HCT116 (cell line): Measurements from ENCODE around the gene LMBRD1. TPM values are rescaled to one million over a fixed set of nuclear protein-coding genes. Genes with fewer than 3 reads are reported as not detected.

Experiments used
- ATAC-seq: fragments of 200-7000 bp; cut with Tn5 transposase; 2 replicates; pipeline ENCODE4 v1.9.1; 2020; ENCODE audit warnings: mild to moderate bottlenecking, moderate library complexity
- BruUV-seq: library from RNA; stranded (reverse); fragments of 400-500 nt; replicated peaks from 2 replicates; lab custom pipeline; 2021; lab: Mats Ljungman, UMichigan
- CTCF ChIA-PET: fragments of 300-600 bp; sonication (Branson Sonifier 250); formaldehyde crosslinking; loops from one replicate; lab custom pipeline; 2021; ENCODE audit warnings: antibody characterized with exemption; lab: Charles Lee
- POLR2A ChIA-PET: fragments of 300-600, 350-600 bp; sonication (Branson Sonifier 250); formaldehyde crosslinking; loops from one replicate; lab custom pipeline; 2021; ENCODE audit warnings: antibody characterized with exemption; lab: Charles Lee
- RAD21 ChIA-PET, 2 experiments: fragments of 300-600 bp; sonication (Branson Sonifier 250); formaldehyde crosslinking; loops; one replicate each; lab custom pipeline; 2023; ENCODE audit warnings: low total read pairs in 2 of 2; ENCODE audit not compliant: uncharacterized antibody in 2 of 2, unreplicated experiment in 2 of 2, low non-redundant PET in 1 of 2; lab: Charles Lee
- DNase-seq: peaks from one replicate; pipeline ENCODE4 v3.0.0-alpha.2; 2010; ENCODE audit warnings: low read depth, low spot score
- H2AFZ ChIP-seq: fragments of 200-600 bp; shearing (Covaris generic), sonication (generic); 2 replicates; pipeline ENCODE4 v1.6.1; 2017; ENCODE audit warnings: low read depth, mixed run types, mixed read lengths, antibody characterized with exemption, low read length; ENCODE audit not compliant: poor library complexity, severe bottlenecking
- H3K27ac ChIP-seq: 2 replicates; pipeline ENCODE4 v1.5.1; 2012; ENCODE audit warnings: low read depth, low read length
- H3K27me3 ChIP-seq: fragments of 200-600 bp; sonication (generic); 2 replicates; pipeline ENCODE4 v1.6.1; 2016; ENCODE audit warnings: mixed run types, low read length, mixed read lengths; ENCODE audit not compliant: insufficient read depth
- H3K36me3 ChIP-seq, 2 experiments: fragments of 200-500 bp in 1 of 2; fragments of 200-600 bp in 1 of 2; sonication (Bioruptor generic) in 1 of 2; sonication (generic) in 1 of 2; 2 replicates each; pipeline versions ENCODE4 v1.5.1 to v1.6.1; 2014 to 2016; ENCODE audit warnings: low read length in 2 of 2, inconsistent platforms in 1 of 2, mixed read lengths in 1 of 2, mixed run types in 1 of 2; ENCODE audit not compliant: insufficient read depth in 2 of 2, control insufficient read depth in 1 of 2
- H3K4me1 ChIP-seq, 2 experiments: fragments of 200-600 bp in 1 of 2; sonication (generic) in 1 of 2; 2 replicates each; pipeline versions ENCODE4 v1.5.1 to v1.6.1; 2012 to 2017; ENCODE audit warnings: low read length in 2 of 2, inconsistent platforms in 1 of 2, mild to moderate bottlenecking in 1 of 2, mixed read lengths in 1 of 2, mixed run types in 1 of 2, moderate library complexity in 1 of 2; ENCODE audit not compliant: insufficient read depth in 2 of 2, control insufficient read depth in 1 of 2
- H3K4me2 ChIP-seq: fragments of 200-600 bp; sonication (generic); 2 replicates; pipeline ENCODE4 v1.6.1; 2017; ENCODE audit warnings: mixed run types, low read length, mixed read lengths
- H3K4me3 ChIP-seq, 2 experiments: fragments of 200-600 bp in 1 of 2; sonication (generic) in 1 of 2; replicated peaks in 1 of 2; 2 replicates each; pipeline ENCODE4 v1.5.1; 2011 to 2016; ENCODE audit warnings: low read length in 2 of 2, control low read depth in 1 of 2, low read depth in 1 of 2, mild to moderate bottlenecking in 1 of 2, mixed read lengths in 1 of 2, mixed run types in 1 of 2
- H3K79me2 ChIP-seq: fragments of 200-600 bp; sonication (generic); 2 replicates; pipeline ENCODE4 v1.6.1; 2017; ENCODE audit warnings: mild to moderate bottlenecking, mixed run types, low read length, moderate library complexity, mixed read lengths; ENCODE audit not compliant: insufficient read depth
- H3K9ac ChIP-seq: fragments of 200-600 bp; sonication (generic); 2 replicates; pipeline ENCODE4 v1.6.1; 2016; ENCODE audit warnings: low read length, mixed read lengths
- H3K9me2 ChIP-seq: fragments of 200-600 bp; sonication (generic), shearing (Covaris generic); 2 replicates; pipeline ENCODE4 v1.6.1; 2017; ENCODE audit warnings: mixed run types, mild to moderate bottlenecking, moderate library complexity; ENCODE audit not compliant: insufficient read depth
- H3K9me3 ChIP-seq, 2 experiments: fragments of 200-500 bp in 1 of 2; fragments of 200-600 bp in 1 of 2; sonication (Bioruptor generic) in 1 of 2; sonication (generic) in 1 of 2; 2 replicates each; pipeline ENCODE4 v1.6.1; 2014 to 2017; ENCODE audit warnings: low read length in 2 of 2, mixed read lengths in 2 of 2, inconsistent platforms in 1 of 2, low read depth in 1 of 2, mild to moderate bottlenecking in 1 of 2, mixed run types in 1 of 2, moderate library complexity in 1 of 2; ENCODE audit not compliant: control insufficient read depth in 1 of 2, insufficient read depth in 1 of 2
- H4K20me1 ChIP-seq: fragments of 200-600 bp; sonication (generic), shearing (Covaris generic); 2 replicates; pipeline ENCODE4 v1.6.1; 2017; ENCODE audit warnings: mixed run types, mild to moderate bottlenecking, moderate library complexity; ENCODE audit not compliant: insufficient read depth
- EGR1 ChIP-seq: IDR thresholded peaks from 2 replicates; pipeline ENCODE4 v1.6.1; 2012; ENCODE audit warnings: low read depth
- ELF1 ChIP-seq: IDR thresholded peaks from 2 replicates; pipeline ENCODE4 v1.6.1; 2012; ENCODE audit warnings: low read depth, borderline replicate concordance
- FOSL1 ChIP-seq: IDR thresholded peaks from 2 replicates; pipeline ENCODE4 v1.6.1; 2012; ENCODE audit warnings: low read depth
- SP1 ChIP-seq: IDR thresholded peaks from 2 replicates; pipeline ENCODE4 v1.6.1; 2012; ENCODE audit warnings: low read depth
- YY1 ChIP-seq: IDR thresholded peaks from 2 replicates; pipeline ENCODE4 v1.6.1; 2011; ENCODE audit warnings: low read length, low read depth, moderate library complexity, mild to moderate bottlenecking; ENCODE audit not compliant: insufficient replicate concordance; ENCODE audit errors: extremely low read depth
- intact Hi-C: fragments of 100-400 bp; cut with micrococcal nuclease; formaldehyde crosslinking; loops from 2 replicates; pipeline ENCODE4 v1.10.0; 2022
- total RNA-seq: library from RNA; stranded (reverse); gene quantifications from one replicate; pipeline ENCODE4 v1.2.1, GENCODE V29; 2021; ENCODE audit not compliant: unreplicated experiment
- TF ChIP-seq, protein P1 (sequence below): IDR thresholded peaks from 2 replicates; pipeline ENCODE4 v1.6.1; 2012; ENCODE audit warnings: low read depth

Gene LMBRD1
- total RNA-seq, 1 experiment from 2014 or later, result 11.9 TPM

GRCh38 chr6:69827276-69827893 lies 30.6 kb upstream of the LMBRD1 start:
- Histone ChIP-seq H3K4me3 (no peak overlapping the region), H4K20me1 (no peaks in the 10 kb centered on the region; the same call in 1 of the 2 replicates), H3K27me3 (0 out of 2 replicates have a peak, but pooled peaks cover 3% of the 10 kb centered on the region), H3K9ac (no peak overlapping the region), H3K4me2 (no peak overlapping the region), H3K9me3 (no peaks in the 10 kb centered on the region), H3K36me3 (no peaks in the 10 kb centered on the region), H3K9me2 (no peaks in the 10 kb centered on the region), H3K4me1 (no peaks in the 10 kb centered on the region), H3K79me2 (no peaks in the 10 kb centered on the region), H2AFZ (no peak overlapping the region), H3K27ac (no peak overlapping the region)
- ChIA-PET POLR2A (no interaction called here), RAD21 (no interaction called here), CTCF (no interaction called here)
- intact Hi-C loops, result no loop called here
- no peak for DNase-seq
- no peak for ATAC-seq
- no peak for TF ChIP-seq FOSL1
- no peak for TF ChIP-seq EGR1
- TF ChIP-seq, protein P1, sequence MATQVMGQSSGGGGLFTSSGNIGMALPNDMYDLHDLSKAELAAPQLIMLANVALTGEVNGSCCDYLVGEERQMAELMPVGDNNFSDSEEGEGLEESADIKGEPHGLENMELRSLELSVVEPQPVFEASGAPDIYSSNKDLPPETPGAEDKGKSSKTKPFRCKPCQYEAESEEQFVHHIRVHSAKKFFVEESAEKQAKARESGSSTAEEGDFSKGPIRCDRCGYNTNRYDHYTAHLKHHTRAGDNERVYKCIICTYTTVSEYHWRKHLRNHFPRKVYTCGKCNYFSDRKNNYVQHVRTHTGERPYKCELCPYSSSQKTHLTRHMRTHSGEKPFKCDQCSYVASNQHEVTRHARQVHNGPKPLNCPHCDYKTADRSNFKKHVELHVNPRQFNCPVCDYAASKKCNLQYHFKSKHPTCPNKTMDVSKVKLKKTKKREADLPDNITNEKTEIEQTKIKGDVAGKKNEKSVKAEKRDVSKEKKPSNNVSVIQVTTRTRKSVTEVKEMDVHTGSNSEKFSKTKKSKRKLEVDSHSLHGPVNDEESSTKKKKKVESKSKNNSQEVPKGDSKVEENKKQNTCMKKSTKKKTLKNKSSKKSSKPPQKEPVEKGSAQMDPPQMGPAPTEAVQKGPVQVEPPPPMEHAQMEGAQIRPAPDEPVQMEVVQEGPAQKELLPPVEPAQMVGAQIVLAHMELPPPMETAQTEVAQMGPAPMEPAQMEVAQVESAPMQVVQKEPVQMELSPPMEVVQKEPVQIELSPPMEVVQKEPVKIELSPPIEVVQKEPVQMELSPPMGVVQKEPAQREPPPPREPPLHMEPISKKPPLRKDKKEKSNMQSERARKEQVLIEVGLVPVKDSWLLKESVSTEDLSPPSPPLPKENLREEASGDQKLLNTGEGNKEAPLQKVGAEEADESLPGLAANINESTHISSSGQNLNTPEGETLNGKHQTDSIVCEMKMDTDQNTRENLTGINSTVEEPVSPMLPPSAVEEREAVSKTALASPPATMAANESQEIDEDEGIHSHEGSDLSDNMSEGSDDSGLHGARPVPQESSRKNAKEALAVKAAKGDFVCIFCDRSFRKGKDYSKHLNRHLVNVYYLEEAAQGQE, result no peak
- no peak for TF ChIP-seq ELF1
- TF ChIP-seq SP1, result no peak
- TF ChIP-seq YY1, result no peak
- BruUV-seq, result no TSS peak
